Neural progenitor cell (in vitro differentiated cells): ENCODE results near the gene FOXC2. TPM values are rescaled to one million over a fixed set of nuclear protein-coding genes. Genes with fewer than 3 reads are reported as not detected.

Experiments used
- DNase-seq: peaks from one replicate; pipeline ENCODE4 v3.0.0-alpha.2; 2016; ENCODE audit warnings: low spot score
- H2AFZ ChIP-seq: fragments of 200-600 bp; sonication (generic); replicated peaks from 2 replicates; pipeline ENCODE4 v1.6.1; 2016; ENCODE audit warnings: antibody characterized with exemption
- H3F3A ChIP-seq: fragments of 200-600 bp; sonication (generic); 2 replicates; pipeline ENCODE4 v1.6.1; 2016; ENCODE audit warnings: antibody characterized with exemption, low read depth
- H3K27ac ChIP-seq: fragments of 200-600 bp; sonication (generic); 2 replicates; pipeline ENCODE4 v1.5.1; 2016; ENCODE audit warnings: mild to moderate bottlenecking
- H3K27me3 ChIP-seq: fragments of 200-600 bp; sonication (generic); 2 replicates; pipeline ENCODE4 v1.6.1; 2016; ENCODE audit warnings: mild to moderate bottlenecking, moderate library complexity
- H3K36me3 ChIP-seq: fragments of 200-600 bp; sonication (generic); 2 replicates; pipeline ENCODE4 v1.5.1; 2016
- H3K4me1 ChIP-seq: fragments of 200-600 bp; sonication (generic); 2 replicates; pipeline ENCODE4 v1.6.1; 2016; ENCODE audit warnings: mixed run types
- H3K4me2 ChIP-seq: fragments of 200-600 bp; sonication (generic); 2 replicates; pipeline ENCODE4 v1.6.1; 2016
- H3K4me3 ChIP-seq: fragments of 200-600 bp; sonication (generic); 2 replicates; pipeline ENCODE4 v1.5.1; 2016
- H3K79me2 ChIP-seq: fragments of 200-600 bp; sonication (generic); 2 replicates; pipeline ENCODE4 v1.6.1; 2016; ENCODE audit warnings: low read depth
- H3K9ac ChIP-seq: fragments of 200-600 bp; sonication (generic); 2 replicates; pipeline ENCODE4 v1.6.1; 2016
- H3K9me3 ChIP-seq: fragments of 200-600 bp; sonication (generic); 2 replicates; pipeline ENCODE4 v1.5.1; 2016; ENCODE audit warnings: low read depth
- H4K20me1 ChIP-seq: fragments of 200-600 bp; sonication (generic); 2 replicates; pipeline ENCODE4 v1.6.1; 2016; ENCODE audit warnings: low read depth
- H3K27ac Mint-ChIP-seq: 3 replicates; pipeline ENCODE4 v1.8.0; 2021; ENCODE audit warnings: mixed read lengths
- H3K27me3 Mint-ChIP-seq: 2 replicates; pipeline ENCODE4 v1.8.0; 2022; ENCODE audit warnings: low read depth, mild to moderate bottlenecking, inconsistent platforms, moderate library complexity, mixed read lengths; ENCODE audit not compliant: insufficient read depth
- H3K36me3 Mint-ChIP-seq: 3 replicates; pipeline ENCODE4 v1.8.0; 2021; ENCODE audit warnings: mixed read lengths
- H3K4me1 Mint-ChIP-seq: 3 replicates; pipeline ENCODE4 v1.8.0; 2021; ENCODE audit warnings: mixed read lengths
- H3K4me3 Mint-ChIP-seq: 3 replicates; pipeline ENCODE4 v1.8.0; 2021; ENCODE audit warnings: mild to moderate bottlenecking, moderate library complexity, mixed read lengths
- H3K9me3 Mint-ChIP-seq: 3 replicates; pipeline ENCODE4 v1.8.0; 2020; ENCODE audit warnings: mixed read lengths
- EZH2 ChIP-seq: fragments of 200-600 bp; sonication (generic); IDR thresholded peaks from 2 replicates; pipeline ENCODE4 v1.6.1; 2017; ENCODE audit warnings: antibody characterized with exemption, mild to moderate bottlenecking, moderate library complexity
- EZH2phosphoT487 ChIP-seq: fragments of 200-600 bp; sonication (generic); IDR thresholded peaks from 2 replicates; pipeline ENCODE4 v1.6.1; 2017; ENCODE audit warnings: antibody characterized with exemption
- total RNA-seq: library from RNA; depleted of rRNA; stranded (reverse); fragments of >200 nt; gene quantifications from 2 replicates; pipeline ENCODE4 v1.2.3, GENCODE V29; 2015; ENCODE audit warnings: low replicate concordance
- TF ChIP-seq, protein P1 (sequence below): fragments of 200-600 bp; sonication (generic); IDR thresholded peaks from 2 replicates; pipeline ENCODE4 v1.5.1; 2017; ENCODE audit warnings: antibody characterized with exemption, mild to moderate bottlenecking

The FOXC2 gene
- total RNA-seq, 1 donor from 2014 or later: not detected

DNA sequence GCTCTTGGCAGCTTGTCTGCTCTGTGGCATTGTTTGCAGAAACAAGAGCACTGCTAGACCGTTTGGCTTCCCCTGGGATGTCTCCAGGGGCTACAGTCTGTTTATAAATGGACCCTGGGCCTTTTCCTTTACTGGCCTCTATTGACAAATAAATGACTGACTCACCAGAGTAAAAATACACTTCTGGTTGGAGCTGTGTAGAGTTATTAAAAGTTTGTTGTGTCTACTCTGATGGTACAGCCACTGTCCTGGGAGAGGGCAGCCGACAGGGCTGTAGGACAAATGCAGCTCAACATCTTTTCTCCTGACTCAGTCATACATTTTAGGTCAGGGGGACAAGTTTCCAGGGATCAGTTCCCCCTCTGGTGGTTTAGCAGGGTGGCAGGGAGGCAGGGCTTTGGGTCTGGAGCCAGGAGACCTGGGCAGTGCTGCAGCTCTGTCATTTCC, 41.7 kb downstream of the FOXC2 start:
- no peaks in the 10 kb centered on the region for H3K9me3 ChIP-seq
- Mint-ChIP-seq H3K27ac (no peak overlapping the region), H3K27me3 (peaks cover 11% of the 10 kb centered on the region), H3K9me3 (peaks cover 5% of the 10 kb centered on the region), H3K4me1 (peaks cover 5% of the 10 kb centered on the region), H3K36me3 (no peaks in the 10 kb centered on the region), H3K4me3 (no peak overlapping the region)
- TF ChIP-seq EZH2phosphoT487 (no peak), EZH2 (no peak)
- TF ChIP-seq, protein P1, sequence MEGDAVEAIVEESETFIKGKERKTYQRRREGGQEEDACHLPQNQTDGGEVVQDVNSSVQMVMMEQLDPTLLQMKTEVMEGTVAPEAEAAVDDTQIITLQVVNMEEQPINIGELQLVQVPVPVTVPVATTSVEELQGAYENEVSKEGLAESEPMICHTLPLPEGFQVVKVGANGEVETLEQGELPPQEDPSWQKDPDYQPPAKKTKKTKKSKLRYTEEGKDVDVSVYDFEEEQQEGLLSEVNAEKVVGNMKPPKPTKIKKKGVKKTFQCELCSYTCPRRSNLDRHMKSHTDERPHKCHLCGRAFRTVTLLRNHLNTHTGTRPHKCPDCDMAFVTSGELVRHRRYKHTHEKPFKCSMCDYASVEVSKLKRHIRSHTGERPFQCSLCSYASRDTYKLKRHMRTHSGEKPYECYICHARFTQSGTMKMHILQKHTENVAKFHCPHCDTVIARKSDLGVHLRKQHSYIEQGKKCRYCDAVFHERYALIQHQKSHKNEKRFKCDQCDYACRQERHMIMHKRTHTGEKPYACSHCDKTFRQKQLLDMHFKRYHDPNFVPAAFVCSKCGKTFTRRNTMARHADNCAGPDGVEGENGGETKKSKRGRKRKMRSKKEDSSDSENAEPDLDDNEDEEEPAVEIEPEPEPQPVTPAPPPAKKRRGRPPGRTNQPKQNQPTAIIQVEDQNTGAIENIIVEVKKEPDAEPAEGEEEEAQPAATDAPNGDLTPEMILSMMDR: no peak
- H3K79me2 ChIP-seq: no peaks in the 10 kb centered on the region
- no peaks in the 10 kb centered on the region for H3K27me3 ChIP-seq
- no peaks in the 10 kb centered on the region for H3F3A ChIP-seq
- no peak overlapping the region for H3K4me2 ChIP-seq
- H3K4me3 ChIP-seq: no peak overlapping the region
- H3K36me3 ChIP-seq: no peaks in the 10 kb centered on the region
- no peaks in the 10 kb centered on the region for H4K20me1 ChIP-seq
- H2AFZ ChIP-seq: no peak overlapping the region
- DNase-seq: no peak
- no peak overlapping the region for H3K27ac ChIP-seq
- no peak overlapping the region for H3K9ac ChIP-seq
- no peaks in the 10 kb centered on the region for H3K4me1 ChIP-seq

DNA sequence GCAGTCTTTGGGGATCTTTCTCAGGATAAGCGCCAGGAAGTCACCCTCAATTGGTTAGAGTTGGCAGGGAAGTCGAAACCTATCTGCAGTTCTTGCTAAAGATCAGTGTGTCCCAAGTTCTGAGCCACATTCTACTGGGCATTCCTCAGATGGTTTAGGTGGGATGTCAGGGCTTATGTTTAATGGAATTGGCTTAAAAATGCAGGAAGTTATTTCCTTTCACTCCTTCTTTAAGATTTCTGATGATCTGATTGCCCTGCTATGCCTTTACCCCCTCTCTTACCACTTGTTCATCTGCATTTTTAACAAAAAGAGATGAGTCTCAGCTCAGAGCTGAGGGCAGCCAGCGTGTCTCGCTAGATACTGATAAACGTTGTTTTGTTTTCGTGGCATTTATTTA, 42.5 kb downstream of the FOXC2 start:
- Histone ChIP-seq H2AFZ (no peak overlapping the region), H3K4me2 (no peak overlapping the region)
- peaks cover 11% of the 10 kb centered on the region for H3K27me3 Mint-ChIP-seq

DNA sequence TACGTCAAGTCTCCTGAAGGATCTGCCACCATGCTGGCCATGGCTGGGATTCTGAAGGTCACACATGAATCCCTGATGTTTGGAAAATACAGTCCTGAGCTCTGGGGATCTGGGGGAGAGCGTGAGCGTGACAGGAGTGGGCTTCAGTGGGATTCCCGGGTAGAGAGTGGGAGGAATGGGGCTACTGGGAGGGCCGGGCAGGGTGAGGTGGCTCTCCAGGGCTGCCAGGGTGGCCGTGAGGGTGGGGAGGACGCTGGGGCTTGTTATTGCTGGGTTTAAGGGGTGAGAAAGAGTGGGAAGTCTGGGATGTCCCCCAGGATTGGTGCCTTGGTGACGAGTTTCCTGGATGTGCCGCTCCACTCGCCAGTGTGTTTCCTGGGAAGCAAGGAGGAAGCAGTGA, 43.0 kb downstream of the FOXC2 start:
- no peak overlapping the region for H3K9ac ChIP-seq
- H2AFZ ChIP-seq: no peak overlapping the region
- Mint-ChIP-seq H3K27ac (no peak overlapping the region), H3K4me3 (no peak overlapping the region), H3K27me3 (peaks cover 11% of the 10 kb centered on the region), H3K4me1 (peaks cover 16% of the 10 kb centered on the region), H3K9me3 (peaks cover 5% of the 10 kb centered on the region), H3K36me3 (no peaks in the 10 kb centered on the region)
- no peak overlapping the region for H3K27ac ChIP-seq
- no peaks in the 10 kb centered on the region for H4K20me1 ChIP-seq
- no peak overlapping the region for H3K4me3 ChIP-seq
- H3K79me2 ChIP-seq: no peaks in the 10 kb centered on the region
- H3K36me3 ChIP-seq: no peaks in the 10 kb centered on the region
- H3K4me2 ChIP-seq: no peak overlapping the region
- H3F3A ChIP-seq: no peaks in the 10 kb centered on the region
- H3K27me3 ChIP-seq: no peaks in the 10 kb centered on the region
- no peaks in the 10 kb centered on the region for H3K4me1 ChIP-seq
- H3K9me3 ChIP-seq: no peaks in the 10 kb centered on the region
- DNase-seq: no peak
- TF ChIP-seq EZH2phosphoT487: no peak

More for the DNA sequence above, 42.5 kb downstream of the FOXC2 start:
- Mint-ChIP-seq H3K36me3 (no peaks in the 10 kb centered on the region), H3K4me3 (no peak overlapping the region), H3K27ac (no peak overlapping the region), H3K4me1 (peaks cover 10% of the 10 kb centered on the region), H3K9me3 (peaks cover 5% of the 10 kb centered on the region)
- Histone ChIP-seq H3F3A (no peaks in the 10 kb centered on the region), H3K9ac (no peak overlapping the region), H3K27ac (no peak overlapping the region), H3K36me3 (no peaks in the 10 kb centered on the region), H3K4me3 (no peak overlapping the region), H3K79me2 (no peaks in the 10 kb centered on the region), H3K4me1 (no peaks in the 10 kb centered on the region), H3K9me3 (no peaks in the 10 kb centered on the region), H4K20me1 (no peaks in the 10 kb centered on the region), H3K27me3 (no peaks in the 10 kb centered on the region)
- no peak for DNase-seq
- TF ChIP-seq EZH2 (no peak), EZH2phosphoT487 (no peak)
- TF ChIP-seq, protein P1: no peak

DNA sequence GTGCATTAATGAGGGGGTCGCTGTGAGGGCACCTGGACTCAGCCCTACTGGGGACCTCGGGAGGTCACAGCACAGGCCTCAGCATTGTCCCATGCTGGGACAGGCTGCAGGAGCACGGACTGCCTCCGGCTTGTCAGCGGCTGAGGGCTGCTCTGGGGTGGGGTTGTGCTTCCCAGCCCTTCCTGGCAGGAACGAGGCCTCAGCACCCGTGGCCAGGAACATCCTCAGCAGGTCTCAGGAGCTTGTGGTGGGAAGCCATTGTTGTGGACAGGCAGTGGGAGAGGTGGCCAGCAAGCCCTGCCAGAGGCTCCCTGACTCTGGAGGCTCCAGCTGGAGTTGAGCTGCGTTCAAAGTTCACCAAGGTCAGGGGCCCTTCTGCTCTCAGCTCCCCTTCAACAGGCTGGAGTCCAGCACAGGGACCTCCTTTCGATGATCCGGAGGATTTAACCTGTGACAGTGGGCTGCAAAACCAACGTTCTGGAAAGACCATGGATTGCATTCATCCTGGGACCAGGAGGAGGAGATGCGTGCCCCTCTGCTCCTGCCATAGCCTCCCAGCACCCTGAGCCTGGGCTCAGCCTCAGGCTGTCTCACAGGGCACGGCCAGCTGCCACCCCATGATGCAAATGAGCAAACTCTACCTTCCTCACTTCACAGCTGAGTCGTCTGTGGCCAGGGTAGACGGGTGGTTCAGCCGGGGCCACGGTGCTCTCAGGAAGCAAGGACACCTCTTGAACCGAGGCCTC, 44.3 kb downstream of the FOXC2 start:
- Mint-ChIP-seq H3K27ac (no peak overlapping the region), H3K9me3 (no peaks in the 10 kb centered on the region), H3K36me3 (no peaks in the 10 kb centered on the region), H3K27me3 (peaks cover 7% of the 10 kb centered on the region), H3K4me3 (no peak overlapping the region), H3K4me1 (peaks cover 22% of the 10 kb centered on the region)
- H2AFZ ChIP-seq: no peak overlapping the region
- H3K9me3 ChIP-seq: no peaks in the 10 kb centered on the region
- H3K36me3 ChIP-seq: no peaks in the 10 kb centered on the region
- no peak overlapping the region for H3K9ac ChIP-seq
- no peak overlapping the region for H3K4me3 ChIP-seq
- DNase-seq: no peak
- no peak overlapping the region for H3K4me2 ChIP-seq
- H3F3A ChIP-seq: no peaks in the 10 kb centered on the region
- H3K27ac ChIP-seq: no peak overlapping the region
- H3K79me2 ChIP-seq: no peaks in the 10 kb centered on the region
- H4K20me1 ChIP-seq: no peaks in the 10 kb centered on the region
- TF ChIP-seq EZH2 (no peak), EZH2phosphoT487 (no peak)
- TF ChIP-seq, protein P1: no peak
- no peaks in the 10 kb centered on the region for H3K27me3 ChIP-seq
- H3K4me1 ChIP-seq: no peaks in the 10 kb centered on the region
